ENCODE results near the gene ARID1A. TPM values are rescaled to one million over a fixed set of nuclear protein-coding genes. Genes with fewer than 3 reads are reported as not detected.
A peak's percentile ranks its signal among the peaks of the same experiment; 100 is the strongest.

ARID1A gene
- total and polyA plus RNA-seq, 9 of the 15 experiments (the other 6 are each of a cell fraction or from before 2014, with no cell fraction given), result 8.3 to 88.3 (median 22.5) TPM

- TF ChIP-seq ZNF431 (CRISPR knock-in tag; IDR thresholded peaks at IDR 0.05), result peak; percentile 72; the same call in 1 of the 2 replicates
- no peak for TF ChIP-seq ZNF445 (CRISPR knock-in tag; IDR thresholded peaks at IDR 0.05; ENCODE audit: low read depth)
- no peak for TF ChIP-seq NUFIP1 (IDR thresholded peaks at IDR 0.05; ENCODE audit: partially characterized antibody)
- peak; percentile 54; the same call in 1 of the 2 replicates for TF ChIP-seq VEZF1 (CRISPR knock-in tag; IDR thresholded peaks at IDR 0.05)
- TF ChIP-seq ETS1 (conservative IDR thresholded peaks at IDR 0.05; ENCODE audit: control insufficient read depth, low read depth, low read length), result peak; percentile 97
- no peak for TF ChIP-seq THAP12 (CRISPR knock-in tag; IDR thresholded peaks at IDR 0.05)
- TF ChIP-seq TRIM28 (IDR thresholded peaks at IDR 0.05), result peak; percentile 99
- TF ChIP-seq ZNF561 (CRISPR knock-in tag; conservative IDR thresholded peaks at IDR 0.05), result no peak
- TF ChIP-seq MITF (IDR thresholded peaks at IDR 0.05), result peak; percentile 66; the same call in 1 of the 2 replicates
- TF ChIP-seq POLR2B (IDR thresholded peaks at IDR 0.05; ENCODE audit: low read depth, partially characterized antibody), result peak; percentile 23
- TF ChIP-seq TEAD4 (IDR thresholded peaks at IDR 0.05; ENCODE audit: low read length), result peak; percentile 84
- no peak for TF ChIP-seq TEAD4 (CRISPR knock-in tag; IDR thresholded peaks at IDR 0.05; ENCODE audit: borderline replicate concordance)
- TF ChIP-seq ARID2 (IDR thresholded peaks at IDR 0.05), result no peak
- no peak for TF ChIP-seq HINFP (tag; conservative IDR thresholded peaks at IDR 0.05; ENCODE audit: low read depth)
- no peak for TF ChIP-seq ZNF583 (CRISPR knock-in tag; IDR thresholded peaks at IDR 0.05)
- TF ChIP-seq ZNF354B (CRISPR knock-in tag; IDR thresholded peaks at IDR 0.05), result no peak
- 0 out of 2 replicates have a peak, but pooled peaks have one; percentile 61 for TF ChIP-seq ZBTB9 (CRISPR knock-in tag; IDR thresholded peaks at IDR 0.05)
- TF ChIP-seq ZNF197 (CRISPR knock-in tag; IDR thresholded peaks at IDR 0.05; ENCODE audit: low read depth), result no peak
Observed at GRCh38 chr1:26744075-26744959, 48.5 kb downstream of the ARID1A start (continued).

Measured in K562 (cell line).